Effector CD4-positive, alpha-beta T cell (primary cell): ENCODE data around the gene HSD17B8.

Experiments
- DNase-seq: peaks from one replicate; pipeline ENCODE4 v3.0.0-alpha.2; 2020

Gene HSD17B8

DNA sequence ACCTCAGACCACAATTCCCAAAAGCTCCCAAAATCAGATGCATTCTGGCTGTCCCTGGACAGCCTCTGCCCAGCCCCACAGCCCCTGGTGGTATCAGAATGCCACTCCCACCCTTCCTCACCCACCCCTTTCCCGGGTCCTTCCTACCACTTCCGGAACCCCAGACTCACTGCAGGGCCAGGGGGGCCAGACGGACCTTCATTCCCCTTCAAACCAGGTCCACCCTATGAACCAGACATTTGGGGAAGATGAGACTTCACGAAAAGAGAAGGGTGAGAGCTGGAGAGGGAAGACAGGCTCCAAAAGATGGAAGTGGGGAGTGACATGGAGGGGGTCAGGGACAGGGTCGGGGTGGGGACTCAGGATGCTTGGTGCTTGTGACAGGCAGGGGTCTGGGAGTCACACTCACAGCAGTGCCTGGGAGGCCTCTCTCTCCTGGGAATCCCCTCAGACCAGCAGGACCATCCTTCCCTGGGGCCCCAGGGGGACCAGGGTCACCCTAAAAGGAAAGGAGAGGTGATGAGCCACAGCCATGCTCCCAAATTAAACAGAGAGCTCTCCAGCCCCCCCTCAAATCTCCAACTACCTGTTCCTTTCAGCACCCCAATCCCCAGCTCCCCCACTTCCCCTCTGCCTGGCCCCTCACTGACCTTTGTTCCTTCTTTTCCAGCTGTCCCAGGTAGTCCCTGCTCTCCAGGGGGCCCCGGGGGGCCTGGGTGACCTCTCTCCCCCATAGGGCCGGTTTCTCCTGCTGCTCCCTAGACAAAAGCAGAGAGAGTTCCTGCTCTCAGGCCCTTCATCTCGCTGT, 32.4 kb upstream of the HSD17B8 start:
- DNase-seq = no peak

DNA sequence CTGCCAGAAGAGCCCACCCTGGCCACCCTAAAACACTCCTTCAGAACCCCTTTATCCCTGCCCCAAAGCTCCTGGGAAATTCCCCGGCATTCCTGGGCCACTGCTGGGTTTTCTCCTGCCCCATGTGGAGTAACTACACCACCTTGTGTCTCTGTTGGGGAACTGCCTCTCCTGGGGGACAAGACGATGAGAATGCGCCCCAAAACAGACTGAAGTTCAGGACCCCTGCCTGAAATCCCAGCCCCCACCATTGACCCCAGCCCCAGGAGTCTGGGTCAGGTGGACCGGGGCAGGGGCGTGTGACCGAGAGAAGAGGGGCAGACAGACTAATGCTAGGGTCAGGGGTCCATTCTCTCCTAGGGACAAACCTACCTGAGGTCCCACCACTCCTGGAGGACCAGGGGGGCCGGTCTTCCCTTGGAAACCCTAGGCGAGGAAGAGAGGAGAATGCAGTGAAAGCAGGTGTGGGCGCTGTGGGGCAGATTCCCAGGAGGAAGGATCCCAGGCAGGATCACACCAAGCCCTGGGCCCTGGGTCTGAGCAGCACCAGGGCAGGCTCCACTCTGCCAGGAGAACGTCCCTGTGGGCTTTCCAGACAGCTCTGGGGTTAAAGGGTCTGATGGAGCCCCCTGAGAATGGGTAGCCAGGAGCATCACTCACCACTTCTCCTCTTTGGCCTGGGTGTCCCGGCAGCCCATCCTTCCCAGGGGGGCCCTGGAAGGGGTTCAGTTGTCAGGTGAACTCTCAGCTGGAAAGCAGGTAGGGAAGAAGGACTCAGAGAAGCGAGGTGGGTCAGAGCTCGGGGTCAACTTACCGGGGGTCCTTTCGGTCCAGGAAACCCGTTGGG, 31.5 kb upstream of the HSD17B8 start:
- no peak for DNase-seq

DNA sequence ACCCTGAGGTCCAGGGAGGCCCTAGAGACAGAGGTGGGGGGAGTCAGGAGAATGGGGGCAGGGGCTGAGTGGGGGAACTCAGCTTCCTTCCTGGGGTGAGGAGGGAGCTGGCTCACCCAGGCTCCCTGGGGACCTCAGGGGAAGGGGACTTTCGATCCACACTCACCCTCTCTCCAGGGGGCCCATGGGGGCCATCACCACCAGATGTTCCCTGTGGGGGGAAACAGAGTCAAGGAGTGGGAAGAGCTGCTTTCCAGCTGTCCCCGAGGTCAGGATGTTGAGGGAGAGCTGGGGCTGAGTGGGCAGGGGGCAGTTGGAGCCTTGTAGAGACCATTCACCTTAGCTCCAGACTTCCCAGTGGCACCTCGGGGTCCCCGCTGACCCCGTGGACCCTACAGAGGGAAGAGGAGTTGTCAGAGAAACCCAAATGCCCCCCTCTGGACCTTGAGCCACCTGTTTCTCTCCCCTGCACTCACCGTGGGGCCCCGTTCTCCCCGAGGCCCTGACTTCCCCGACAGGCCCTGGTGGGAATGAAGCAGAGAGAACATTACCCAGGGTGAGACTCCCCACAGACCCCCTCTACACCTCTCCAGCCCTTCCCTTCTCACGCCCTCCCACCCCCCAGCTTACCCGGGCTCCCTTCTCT, 30.8 kb upstream of the HSD17B8 start:
- no peak for DNase-seq

DNA sequence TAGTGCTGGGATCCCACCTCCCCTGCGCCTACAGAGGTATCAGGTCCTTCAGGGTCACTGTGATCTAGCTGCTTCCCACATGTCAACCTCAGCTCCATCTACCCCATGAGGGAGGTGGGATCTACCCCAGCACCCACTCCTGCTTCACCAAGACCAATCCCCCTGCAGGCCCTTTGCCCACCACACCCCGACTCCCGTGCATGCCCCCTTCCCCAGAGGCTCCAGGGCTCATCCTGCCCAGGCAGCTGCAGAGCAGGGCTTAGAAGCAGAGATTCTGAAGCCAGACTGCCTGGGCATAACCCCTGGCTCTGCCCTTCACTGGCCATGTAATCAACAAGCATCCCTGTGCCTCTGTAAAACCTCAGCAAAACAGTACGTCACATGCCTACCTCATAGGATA, 29.7 kb upstream of the HSD17B8 start:
- DNase-seq = no peak

DNA sequence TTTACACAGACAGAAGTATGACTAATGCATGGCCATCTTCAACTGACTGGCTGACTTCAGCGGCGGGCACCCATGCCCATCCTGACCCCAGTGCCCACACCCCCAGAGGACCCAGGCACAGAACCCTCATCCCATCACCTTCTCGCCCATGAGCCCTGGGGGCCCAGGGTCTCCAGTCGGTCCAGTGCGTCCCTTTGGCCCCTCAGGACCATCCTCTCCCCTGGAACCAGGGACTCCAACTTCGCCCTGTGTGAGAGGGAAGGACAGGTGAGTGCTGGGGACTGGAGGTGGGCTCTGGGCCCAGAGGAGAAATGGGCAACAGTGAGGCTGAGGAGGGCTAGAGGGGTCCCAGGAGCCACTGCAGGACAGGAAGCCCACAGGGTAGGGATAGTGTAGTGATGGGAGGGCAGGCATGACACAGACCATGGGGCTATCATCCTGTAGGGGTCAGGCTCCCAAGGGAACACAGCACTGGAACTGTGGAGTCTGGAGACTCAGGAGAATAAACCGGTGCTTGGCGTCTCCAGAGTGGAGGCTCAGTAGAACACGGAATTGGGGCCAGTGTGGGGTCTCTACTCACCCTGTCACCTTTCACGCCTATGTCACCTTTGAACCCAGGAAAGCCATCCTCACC, 28.9 kb upstream of the HSD17B8 start:
- DNase-seq = no peak

DNA sequence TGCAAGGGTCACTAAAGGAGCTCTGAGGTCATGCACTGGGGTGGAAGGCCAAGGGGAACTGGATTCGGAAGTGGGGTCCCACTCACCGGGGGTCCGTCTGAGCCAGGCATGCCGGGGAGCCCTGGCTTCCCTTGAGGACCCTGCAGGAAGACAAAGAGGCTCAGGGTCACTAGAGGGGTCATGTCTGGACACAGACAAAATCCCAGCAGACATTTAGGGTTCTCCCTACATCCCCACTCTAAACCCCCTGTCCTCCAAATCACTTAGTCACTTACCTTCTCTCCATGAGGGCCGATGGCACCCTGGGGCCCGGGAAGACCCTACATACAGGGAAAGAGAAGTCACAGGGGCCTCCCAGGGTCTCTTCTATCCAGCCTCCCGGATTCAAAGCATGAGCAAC, 27.5 kb upstream of the HSD17B8 start:
- no peak for DNase-seq

DNA sequence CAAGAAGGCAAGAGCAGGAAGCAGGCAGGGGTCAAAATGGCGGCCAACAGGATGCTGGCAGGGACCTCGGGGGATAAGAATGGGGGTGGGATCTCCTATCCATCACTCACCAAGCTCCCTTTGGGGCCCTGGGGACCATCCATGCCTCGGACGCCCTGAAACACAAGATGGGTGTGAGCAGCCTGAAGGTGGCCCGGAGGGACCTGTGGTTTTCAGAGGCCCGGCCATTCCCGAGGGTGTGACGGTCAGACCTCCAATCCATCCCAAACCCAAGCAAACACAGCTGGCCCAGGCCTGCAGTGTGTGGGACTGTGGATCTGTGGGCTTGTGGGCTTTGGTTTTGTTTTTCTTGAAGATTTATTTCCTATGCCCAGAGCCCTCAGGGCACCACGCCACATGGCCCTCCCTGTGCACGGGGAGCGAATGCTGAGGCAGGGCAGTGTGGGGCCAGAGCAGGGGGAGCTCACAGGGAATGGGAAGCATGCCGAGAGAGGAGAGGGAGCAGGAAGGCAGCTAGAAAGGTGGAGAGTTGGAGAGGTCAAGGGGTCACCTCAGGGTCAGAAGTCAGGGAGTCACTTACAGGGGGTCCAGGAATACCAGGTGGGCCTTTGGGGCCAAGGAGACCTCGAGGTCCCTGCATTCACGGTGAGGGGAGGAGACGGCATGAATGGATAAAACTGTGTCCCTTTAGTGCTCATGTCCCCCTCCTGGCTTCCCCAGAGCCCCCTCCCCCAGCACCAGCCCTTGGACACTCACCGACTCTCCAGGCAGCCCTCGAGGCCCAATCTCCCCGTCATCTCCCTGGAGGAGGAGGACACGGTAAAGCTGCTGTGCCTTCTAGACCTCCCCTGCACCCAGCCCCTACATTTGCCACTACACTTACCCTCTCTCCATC, 26.7 kb upstream of the HSD17B8 start:
- DNase-seq = no peak

DNA sequence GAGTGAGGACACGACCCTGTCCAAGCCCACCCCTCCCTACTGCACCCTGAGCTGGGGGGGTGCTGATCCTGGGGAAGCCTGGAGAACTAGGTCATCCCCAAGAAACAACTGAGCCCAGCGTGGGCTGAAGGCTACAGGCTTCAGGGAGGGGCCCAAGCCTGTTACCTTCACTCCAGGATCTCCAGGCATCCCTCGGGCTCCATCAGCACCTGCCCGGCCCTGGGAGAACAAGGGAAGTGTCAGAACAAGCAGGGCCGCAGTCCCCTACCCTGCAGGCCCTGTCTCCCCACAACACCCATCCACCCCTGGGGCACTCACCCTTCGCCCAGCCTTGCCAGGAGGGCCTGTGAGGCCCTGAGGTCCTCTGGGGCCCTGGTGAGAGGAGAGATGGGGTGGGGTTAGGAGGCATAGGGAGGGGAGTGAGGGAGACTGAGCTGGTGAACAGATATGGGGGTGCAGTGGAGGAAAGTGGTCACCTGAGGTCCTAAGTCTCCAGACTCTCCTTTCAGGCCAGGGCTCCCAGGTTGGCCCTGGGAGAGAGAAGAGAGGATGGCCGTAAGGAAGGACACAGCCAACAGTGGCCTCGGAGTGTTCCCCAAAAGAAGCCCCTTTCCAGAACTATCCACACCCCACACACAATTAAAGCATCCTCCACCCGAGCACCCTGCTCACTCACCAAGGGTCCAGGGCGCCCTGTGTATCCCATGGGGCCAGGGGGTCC, 25.5 kb upstream of the HSD17B8 start:
- no peak for DNase-seq

DNA sequence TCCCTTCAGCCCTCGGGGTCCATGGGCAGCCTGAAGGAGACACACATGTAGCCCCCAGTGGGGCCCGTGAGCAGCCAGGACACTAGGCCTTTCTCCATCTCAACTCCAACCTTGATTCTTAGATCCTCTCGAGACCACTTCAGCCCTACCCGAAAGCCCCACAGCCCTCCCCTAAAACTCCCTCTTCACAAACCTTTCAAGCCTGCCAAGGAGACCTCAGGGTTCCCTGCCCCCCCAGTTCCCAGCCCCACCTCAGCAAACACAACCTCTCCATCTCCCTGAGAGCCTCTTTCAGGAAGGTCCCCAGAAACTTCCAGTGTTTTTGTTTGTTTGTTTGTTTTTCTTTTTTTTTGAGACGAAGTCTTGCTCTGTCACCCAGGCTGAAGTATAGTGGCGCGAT, 23.3 kb upstream of the HSD17B8 start:
- DNase-seq = no peak

DNA sequence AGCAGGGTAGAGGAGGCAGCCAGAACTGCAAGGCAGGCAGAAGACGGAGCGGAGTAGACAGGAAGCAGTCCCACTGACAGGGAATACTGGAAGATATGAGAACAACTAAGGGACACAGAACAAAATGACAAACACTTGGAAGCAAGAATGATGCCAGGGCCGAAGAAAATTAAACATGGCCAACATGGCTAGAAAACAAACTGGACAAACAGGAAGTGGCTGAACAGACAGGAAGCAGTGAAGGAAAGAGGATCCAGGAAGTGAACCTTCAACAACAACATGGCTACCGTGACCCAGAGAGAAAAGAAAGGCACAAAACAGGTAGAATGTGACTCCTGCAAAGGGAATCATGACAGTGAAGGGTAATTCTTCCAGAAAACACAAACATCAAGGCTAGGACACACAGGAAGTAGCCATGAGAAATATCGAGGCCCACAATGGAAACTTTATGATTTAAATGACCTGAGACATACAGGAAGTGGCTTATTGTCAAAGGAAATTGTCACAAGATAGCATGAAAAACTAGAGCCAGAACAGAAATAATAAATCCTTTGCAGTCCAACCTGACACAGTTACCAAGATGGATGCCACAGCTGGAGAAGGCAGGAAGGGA, 21.3 kb upstream of the HSD17B8 start:
- DNase-seq = no peak

DNA sequence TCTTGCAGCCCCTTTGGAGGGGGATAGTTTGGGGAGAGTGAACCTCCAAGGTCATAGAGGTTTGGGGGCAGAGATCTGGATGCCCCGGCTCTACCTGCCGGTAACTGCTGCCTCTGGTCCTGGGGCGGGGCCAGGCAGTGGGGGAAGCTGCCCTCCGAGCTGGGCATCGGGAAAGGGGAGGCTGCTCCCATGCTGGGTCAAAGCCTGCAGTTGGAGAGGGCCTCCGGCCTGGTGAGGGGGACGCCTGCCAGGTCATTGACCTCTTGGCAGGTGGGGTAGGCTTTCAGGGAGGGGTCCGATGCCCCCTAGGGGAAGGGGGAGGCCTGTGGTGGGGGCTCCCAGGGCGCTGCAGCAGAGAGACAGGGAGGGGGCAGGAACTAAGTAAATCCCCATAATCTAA, 19.3 kb upstream of the HSD17B8 start:
- no peak for DNase-seq

DNA sequence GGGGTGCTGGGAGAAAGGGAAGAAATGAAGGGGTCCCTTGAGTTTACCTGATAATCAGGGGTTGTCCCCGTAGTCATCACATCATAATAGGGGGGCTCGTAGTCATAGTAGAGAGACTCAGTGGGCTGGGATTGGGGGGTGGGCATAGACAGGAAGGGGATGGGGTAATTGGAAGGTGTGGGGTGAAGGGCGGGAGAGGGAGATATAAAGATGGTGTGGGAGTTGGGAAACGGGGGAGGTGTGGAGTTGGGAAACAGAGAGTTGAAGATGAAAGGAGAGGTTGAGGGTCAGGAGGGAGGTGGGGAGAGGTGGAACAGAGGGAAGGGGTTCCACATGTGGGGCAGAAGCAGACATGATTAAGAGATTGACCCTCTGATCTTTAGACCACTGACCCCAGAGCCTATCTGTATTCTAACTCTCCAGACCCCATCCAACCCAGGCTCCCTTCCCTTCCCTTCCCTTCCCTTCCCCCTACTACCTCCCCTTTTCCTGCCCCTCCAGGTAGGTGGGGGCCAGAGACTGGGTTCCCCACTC, 18.7 kb upstream of the HSD17B8 start:
- DNase-seq = no peak

DNA sequence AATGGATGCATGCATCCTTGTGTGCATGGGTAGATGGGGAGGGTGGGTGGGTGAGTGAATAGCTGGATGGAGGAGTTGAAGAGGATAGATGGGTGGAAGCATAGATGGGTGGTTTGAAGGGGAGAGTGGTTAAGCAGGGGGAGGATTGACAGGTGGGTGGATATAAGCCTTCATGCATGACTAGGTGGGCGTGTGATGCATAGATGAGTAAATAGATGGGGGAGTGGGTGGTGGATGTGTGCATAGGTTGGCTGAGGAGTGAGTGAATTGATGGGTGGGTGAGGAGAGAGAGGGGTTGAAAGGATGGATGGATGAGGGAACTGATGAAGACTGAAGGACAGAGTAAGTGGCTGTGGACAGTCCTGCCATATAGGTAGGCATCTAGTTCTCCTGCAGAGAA, 16.6 kb upstream of the HSD17B8 start:
- no peak for DNase-seq

DNA sequence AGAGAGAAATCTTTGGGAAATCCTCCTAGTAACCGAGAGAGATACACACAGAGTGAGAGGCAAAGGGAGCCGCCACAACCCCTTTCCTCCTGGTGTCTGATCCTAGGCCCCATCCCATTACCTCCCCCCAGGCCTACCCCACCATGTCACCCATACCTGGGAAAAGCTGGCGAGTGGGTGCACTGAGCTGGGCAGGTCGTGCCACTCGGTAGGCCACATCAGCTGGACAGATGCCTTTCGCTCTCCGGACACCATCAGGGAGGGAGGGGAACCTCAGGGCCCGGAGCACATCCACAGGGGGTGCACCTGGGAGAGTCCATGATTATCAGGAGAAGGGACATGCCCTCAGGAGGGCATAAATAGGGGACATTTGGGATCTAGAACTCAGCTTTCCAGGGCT, 15.3 kb upstream of the HSD17B8 start:
- DNase-seq = no peak

DNA sequence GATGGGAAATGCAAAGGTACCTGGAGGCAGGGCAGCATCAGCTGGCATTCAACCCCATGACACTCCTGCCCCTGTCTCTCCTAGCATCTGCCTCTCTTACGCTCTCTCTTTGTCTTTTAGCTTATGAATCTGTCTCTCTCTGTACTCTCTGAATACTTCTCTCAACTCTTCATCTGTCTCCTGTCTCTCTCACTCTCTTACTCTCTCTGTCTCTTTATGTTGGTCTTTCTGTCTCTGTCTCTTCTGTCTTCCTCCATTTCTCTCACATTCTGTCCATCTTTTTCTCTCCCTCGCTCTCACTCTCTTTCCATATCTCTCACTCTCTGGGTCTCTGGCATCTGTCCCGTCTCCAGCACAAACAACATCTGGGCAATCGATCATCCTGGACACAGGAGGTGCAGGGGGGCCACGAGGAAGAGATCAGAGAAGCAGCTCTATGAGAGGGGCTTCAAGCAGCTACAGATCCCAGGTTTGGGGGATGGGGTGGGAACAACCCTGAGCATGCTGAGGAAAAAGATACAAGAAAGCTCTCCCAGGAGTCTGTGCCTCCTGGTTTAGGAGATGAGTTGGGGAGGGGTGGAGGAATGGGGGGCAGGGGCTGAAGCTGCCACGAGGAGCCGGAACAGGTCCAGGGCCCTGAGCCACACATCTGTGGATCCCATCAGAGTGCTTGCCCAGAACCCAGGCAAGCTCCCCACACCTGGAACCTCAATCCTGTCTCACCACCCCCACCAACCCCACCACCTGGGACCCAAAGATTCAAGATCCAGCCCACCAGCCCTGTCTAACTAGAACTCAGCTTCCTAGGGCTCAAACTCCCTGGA, 14.6 kb upstream of the HSD17B8 start:
- no peak for DNase-seq

DNA sequence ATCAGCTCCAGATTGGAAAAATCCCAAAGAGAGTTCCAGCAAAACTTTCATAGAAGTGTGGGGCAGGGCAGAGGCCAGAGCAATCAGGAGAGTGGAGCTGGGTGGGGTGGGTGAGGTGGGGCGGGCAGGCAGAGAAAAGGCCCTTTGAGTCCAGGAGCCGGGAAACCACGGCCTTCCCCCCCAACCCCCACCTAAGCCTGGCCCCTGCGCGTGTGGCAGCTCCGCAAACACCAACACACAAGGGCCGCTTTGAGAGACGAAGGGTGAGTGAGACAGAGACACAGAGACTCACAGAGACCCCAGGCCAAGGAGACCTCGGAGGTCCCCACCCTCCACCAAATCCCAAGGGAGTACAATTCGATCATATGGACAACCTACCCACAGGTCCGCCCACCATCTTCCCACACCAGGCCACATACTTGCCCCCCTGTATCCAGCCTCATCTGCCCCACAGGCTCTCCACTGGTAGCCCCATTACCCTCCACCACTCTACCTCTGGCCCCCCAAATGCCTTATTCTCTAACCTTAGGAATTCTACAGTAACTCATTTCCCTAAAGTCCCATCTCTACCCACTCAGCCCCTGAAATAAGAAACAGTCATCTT, 13.8 kb upstream of the HSD17B8 start:
- DNase-seq = no peak

DNA sequence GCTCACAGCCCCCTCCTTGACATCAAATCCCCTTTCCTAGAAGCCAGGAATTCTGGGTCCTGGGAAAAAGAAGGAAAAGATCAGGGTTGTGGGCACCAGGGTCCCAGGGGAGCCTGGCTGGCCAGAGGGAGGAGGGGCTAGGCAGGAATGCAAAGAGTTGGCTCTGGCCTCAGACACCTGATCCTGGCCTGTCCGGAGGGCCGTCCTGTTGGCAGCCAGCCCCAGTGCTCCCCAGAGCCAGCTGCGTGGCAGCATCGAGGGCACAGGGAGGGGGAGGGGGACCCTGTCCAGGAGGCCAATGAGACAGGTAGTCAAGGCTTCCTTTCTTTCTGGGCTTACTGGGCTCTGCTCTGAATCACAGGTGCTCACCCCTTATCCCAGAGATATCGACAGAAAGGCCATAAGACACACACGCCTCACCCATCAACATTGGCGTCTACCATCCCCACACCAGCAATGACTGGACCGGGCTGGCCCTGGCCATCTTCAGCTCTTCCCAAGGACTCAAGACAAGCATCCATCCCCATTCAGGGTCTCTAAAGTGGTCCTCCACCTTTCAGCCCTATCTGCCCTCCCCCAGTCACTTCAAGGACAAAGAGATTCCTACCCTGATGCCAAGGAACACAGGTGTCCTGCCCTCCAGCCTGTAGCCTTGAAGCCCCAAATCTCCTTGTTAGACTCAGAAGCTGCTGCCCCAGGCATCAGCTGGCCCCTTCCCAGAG, 12.9 kb upstream of the HSD17B8 start:
- no peak for DNase-seq

DNA sequence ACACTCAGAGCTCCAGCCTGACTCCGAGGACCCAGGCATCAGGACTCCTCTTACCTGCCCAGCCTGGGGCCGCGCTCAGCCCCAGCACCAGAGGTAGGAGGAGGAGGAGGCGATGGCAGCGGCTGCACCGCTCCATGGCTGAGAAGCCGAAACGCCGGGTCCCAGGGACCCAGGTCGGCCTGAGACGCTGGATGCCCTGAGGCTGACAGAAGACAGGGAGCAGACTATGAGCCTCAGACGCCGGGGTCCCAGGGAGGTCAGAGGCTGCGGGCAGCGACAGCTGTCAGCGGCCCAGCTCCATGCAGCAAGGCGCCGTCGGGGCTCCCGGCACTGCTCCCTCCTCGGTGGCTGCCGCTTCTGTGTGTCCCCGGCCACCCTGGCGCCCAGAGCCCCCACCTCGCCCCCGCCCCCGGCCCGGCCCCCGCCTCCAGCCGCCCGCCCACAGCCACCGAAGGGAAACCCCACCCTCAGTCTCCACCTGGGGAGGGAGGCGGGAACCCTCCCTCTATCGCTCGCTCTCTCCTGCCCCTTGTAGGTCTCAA, 12.3 kb upstream of the HSD17B8 start, which contains the start of gene COL11A2:
Gene COL11A2, minus strand, starts transcription at position 363 of the 542 bp plus-strand sequence. Its CDS starts 227 bp downstream, at position 136.
- DNase-seq = no peak
